ENCODE results near the gene KCNQ1. TPM values are rescaled to one million over a fixed set of nuclear protein-coding genes. Genes with fewer than 3 reads are reported as not detected.

The KCNQ1 gene
- total RNA-seq, 1 experiment from 2014 or later = not detected

DNA sequence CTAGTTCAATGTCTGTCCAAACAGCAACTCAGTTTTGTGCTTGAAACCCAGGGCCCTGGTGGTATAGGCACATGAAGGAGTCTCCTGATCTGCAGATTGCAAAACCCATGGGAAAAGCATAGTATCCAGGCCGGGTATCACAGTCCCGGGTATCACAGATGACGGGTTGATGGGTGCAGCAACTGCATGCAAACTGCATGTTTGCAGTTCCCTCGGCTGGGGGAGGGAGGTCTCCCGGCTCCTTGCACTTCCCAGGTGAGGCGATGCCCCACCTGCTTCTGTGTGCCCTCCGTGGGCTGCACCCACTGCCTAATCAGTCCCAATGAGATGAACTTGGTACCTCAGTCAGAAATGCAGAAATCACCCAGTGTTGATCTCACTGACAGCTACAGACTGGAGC lies 53.9 kb downstream of the KCNQ1 start:
- H3K27ac ChIP-seq = no peak overlapping the region
- DNase-seq = no peak
- no peaks in the 10 kb centered on the region for H3K4me1 ChIP-seq
- H3K9me3 ChIP-seq (replicated peaks) = peaks cover 8% of the 10 kb centered on the region
- H3K27me3 ChIP-seq = no peaks in the 10 kb centered on the region; the same call in 1 of the 2 replicates
- no peak overlapping the region for H3K4me3 ChIP-seq
- no peaks in the 10 kb centered on the region for H3K36me3 ChIP-seq

DNA sequence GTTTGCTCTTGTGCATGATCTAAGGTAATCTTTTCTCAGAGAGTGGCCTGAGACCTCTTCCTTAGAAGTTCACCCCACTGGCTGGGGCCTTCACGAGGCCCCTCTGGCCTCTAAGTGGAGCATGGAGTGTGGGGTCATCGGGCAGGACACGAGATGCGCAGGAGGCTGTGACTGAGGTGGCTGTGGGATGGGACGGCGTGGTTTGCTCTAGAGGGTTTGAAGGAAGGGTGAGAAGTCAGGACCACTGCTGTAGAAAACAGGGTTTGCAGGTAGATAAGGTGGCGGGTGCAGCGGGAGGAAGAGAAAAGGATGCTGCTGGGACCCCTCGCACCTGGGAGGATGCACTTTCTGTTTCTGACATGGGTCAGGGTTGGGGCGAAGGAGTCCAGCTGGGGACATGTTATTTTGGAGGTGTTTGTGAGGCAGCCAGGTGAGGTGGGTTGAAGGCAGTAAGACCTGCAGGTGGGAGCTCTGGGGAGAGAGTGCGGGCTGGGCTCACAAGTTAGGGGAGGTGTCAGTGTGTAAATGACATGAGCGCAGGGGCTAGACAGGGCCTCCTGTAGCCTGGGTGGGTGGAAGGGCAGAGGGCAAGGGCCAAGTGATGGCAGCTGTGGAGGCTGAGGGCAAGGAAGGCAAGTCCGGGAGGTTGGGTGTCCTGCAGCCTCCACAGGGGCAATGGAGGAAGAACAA lies 62.5 kb downstream of the KCNQ1 start:
- no peaks in the 10 kb centered on the region for H3K36me3 ChIP-seq
- H3K4me3 ChIP-seq = no peak overlapping the region
- 0 out of 2 replicates have a peak, but pooled peaks cover 2% of the 10 kb centered on the region for H3K27me3 ChIP-seq
- H3K27ac ChIP-seq = no peak overlapping the region
- no peak for DNase-seq
- no peaks in the 10 kb centered on the region for H3K4me1 ChIP-seq
- H3K9me3 ChIP-seq (replicated peaks) = no peaks in the 10 kb centered on the region

DNA sequence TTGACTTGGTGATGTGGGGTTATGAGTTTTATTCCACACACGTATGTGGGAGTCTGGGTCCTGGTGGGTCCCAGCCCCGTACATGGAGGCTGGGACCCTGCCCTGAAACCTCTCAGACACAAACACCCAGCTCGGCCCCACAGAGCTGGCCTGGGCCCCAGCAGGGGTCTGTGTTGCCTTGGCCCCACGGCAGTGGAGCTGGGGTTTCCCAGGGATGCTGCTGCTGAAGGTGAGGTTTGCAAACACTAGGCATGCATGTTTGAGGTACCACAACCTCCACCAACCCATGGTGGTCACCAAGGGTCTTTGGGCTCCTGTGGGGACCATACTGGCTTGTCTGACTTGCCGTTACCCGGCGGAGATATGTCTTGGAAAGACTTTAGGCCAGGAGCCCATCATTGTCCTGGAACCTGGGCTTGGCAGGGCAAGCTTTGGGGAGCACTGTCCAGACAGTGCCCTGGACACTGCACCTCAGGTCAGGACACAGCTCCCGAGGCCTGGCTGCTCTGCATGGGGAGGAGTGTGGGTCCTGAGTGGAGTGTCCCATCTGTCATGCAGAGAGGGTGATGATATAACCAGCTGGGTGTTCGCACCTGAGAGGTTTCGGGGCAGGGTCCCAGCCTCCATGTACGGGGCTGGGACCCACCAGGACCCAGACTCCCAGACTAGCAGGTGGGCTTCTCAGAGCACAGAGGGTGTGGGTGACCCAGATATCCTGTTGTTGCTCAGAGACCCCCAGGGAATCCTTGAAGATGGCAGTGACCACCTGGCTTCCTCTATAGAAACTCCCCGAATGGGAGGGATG lies 63.3 kb downstream of the KCNQ1 start:
- no peaks in the 10 kb centered on the region for H3K9me3 ChIP-seq (replicated peaks)
- 0 out of 2 replicates have a peak, but pooled peaks cover 2% of the 10 kb centered on the region for H3K27me3 ChIP-seq
- H3K27ac ChIP-seq = no peak overlapping the region
- no peak overlapping the region for H3K4me3 ChIP-seq
- no peaks in the 10 kb centered on the region for H3K4me1 ChIP-seq
- no peak for DNase-seq
- no peaks in the 10 kb centered on the region for H3K36me3 ChIP-seq

DNA sequence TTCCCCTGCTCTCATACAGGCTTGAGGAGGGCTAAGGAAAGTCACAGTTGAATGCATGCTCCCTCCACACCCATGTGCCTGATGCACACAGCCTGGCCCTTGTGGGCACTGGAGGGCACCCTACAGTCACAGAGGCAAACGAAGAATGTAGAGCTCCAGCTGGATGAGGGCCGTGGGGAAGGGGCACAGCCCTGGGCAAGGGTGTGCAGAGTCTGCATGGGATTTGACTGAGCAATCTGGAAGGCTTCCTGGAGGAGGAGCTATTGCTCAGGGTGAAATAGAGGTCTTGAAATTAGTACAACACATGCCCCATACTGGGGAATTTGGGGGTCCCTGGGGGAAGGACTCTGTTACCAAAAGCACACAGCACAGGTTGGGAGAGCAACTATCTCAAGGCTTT lies 64.0 kb downstream of the KCNQ1 start:
- no peaks in the 10 kb centered on the region for H3K4me1 ChIP-seq
- 0 out of 2 replicates have a peak, but pooled peaks cover 2% of the 10 kb centered on the region for H3K27me3 ChIP-seq
- no peak for DNase-seq
- H3K36me3 ChIP-seq = no peaks in the 10 kb centered on the region
- no peak overlapping the region for H3K27ac ChIP-seq
- no peak overlapping the region for H3K4me3 ChIP-seq
- no peaks in the 10 kb centered on the region for H3K9me3 ChIP-seq (replicated peaks)

- H3K36me3 ChIP-seq = no peaks in the 10 kb centered on the region
- DNase-seq = no peak
- H3K4me3 ChIP-seq = no peak overlapping the region
- no peaks in the 10 kb centered on the region for H3K4me1 ChIP-seq
- no peak overlapping the region for H3K27ac ChIP-seq
- 0 out of 2 replicates have a peak, but pooled peaks cover 2% of the 10 kb centered on the region for H3K27me3 ChIP-seq
- no peaks in the 10 kb centered on the region for H3K9me3 ChIP-seq (replicated peaks)
Measured at GRCh38 chr11:2509481-2510001, 64.7 kb downstream of the KCNQ1 start.

GRCh38 chr11:2510626-2511402 lies 66.0 kb downstream of the KCNQ1 start:
- Histone ChIP-seq H3K27ac (no peak overlapping the region), H3K27me3 (0 out of 2 replicates have a peak, but pooled peaks cover 2% of the 10 kb centered on the region), H3K4me1 (no peaks in the 10 kb centered on the region), H3K36me3 (no peaks in the 10 kb centered on the region), H3K9me3 (replicated peaks) (no peaks in the 10 kb centered on the region), H3K4me3 (no peak overlapping the region)
- DNase-seq = no peak

GRCh38 chr11:2511421-2512369 lies 66.9 kb downstream of the KCNQ1 start:
- no peak overlapping the region for H3K27ac ChIP-seq
- no peaks in the 10 kb centered on the region for H3K9me3 ChIP-seq (replicated peaks)
- H3K4me3 ChIP-seq = no peak overlapping the region
- H3K27me3 ChIP-seq = 0 out of 2 replicates have a peak, but pooled peaks cover 2% of the 10 kb centered on the region
- no peaks in the 10 kb centered on the region for H3K36me3 ChIP-seq
- no peak for DNase-seq
- H3K4me1 ChIP-seq = no peaks in the 10 kb centered on the region

- Histone ChIP-seq H3K27ac (no peak overlapping the region), H3K36me3 (no peaks in the 10 kb centered on the region), H3K4me3 (no peak overlapping the region), H3K9me3 (replicated peaks) (no peaks in the 10 kb centered on the region), H3K27me3 (0 out of 2 replicates have a peak, but pooled peaks cover 2% of the 10 kb centered on the region), H3K4me1 (no peaks in the 10 kb centered on the region)
- DNase-seq = no peak
Measured at GRCh38 chr11:2512431-2513407, 67.9 kb downstream of the KCNQ1 start.

GRCh38 chr11:2513441-2513840 lies 68.6 kb downstream of the KCNQ1 start:
- H3K9me3 ChIP-seq (replicated peaks) = no peaks in the 10 kb centered on the region
- no peaks in the 10 kb centered on the region for H3K36me3 ChIP-seq
- DNase-seq = no peak
- no peak overlapping the region for H3K4me3 ChIP-seq
- H3K27ac ChIP-seq = no peak overlapping the region
- no peaks in the 10 kb centered on the region for H3K4me1 ChIP-seq
- 0 out of 2 replicates have a peak, but pooled peaks cover 2% of the 10 kb centered on the region for H3K27me3 ChIP-seq

DNA sequence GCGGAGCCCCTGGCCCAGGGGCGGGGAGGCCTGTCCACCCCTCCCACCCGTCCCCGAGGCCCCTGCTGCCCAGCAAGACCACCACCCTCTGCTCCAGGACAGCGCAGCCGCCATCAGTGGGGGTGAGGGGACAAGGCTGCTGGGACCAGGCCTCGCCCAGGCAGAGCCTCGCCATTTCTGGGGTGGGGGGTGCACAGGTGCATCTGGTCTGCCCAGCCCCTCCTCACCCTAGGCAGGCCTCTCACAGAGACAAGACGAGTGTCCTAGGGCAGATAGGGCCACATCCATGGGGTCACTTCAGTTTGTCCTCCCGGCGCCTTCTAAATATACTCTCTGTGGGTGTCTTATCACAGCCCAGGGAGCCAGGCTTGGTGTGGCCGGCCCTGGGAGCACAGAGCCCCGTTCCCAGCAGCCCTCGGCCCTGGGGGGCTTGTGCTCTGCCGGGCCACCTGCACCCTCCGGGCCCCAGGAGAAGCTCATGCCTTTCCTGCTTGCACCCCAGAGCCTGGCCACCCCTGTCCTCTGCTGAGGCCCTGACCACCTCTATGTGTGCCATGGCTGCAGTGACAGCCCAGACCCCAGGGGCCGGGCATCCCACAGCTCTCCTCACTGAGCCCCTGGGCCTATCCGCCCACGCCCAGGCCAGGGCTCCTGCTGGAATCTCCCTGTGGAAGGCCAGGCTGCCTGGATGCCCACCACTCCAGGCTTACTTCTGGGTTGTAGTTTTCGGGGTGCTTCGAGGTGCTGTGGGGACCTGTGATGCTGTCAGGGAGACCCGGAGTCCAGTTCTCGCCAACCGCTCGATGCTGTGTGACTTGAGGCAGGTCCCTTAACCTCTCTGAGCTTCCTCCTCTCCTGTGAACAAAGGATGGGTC lies 70.8 kb downstream of the KCNQ1 start:
- Histone ChIP-seq H3K27me3 (0 out of 2 replicates have a peak, but pooled peaks cover 2% of the 10 kb centered on the region), H3K9me3 (replicated peaks) (no peaks in the 10 kb centered on the region), H3K36me3 (no peaks in the 10 kb centered on the region), H3K27ac (no peak overlapping the region), H3K4me1 (no peaks in the 10 kb centered on the region), H3K4me3 (no peak overlapping the region)
- peak in 1 of 2 experiments; percentile 0 for DNase-seq

DNA sequence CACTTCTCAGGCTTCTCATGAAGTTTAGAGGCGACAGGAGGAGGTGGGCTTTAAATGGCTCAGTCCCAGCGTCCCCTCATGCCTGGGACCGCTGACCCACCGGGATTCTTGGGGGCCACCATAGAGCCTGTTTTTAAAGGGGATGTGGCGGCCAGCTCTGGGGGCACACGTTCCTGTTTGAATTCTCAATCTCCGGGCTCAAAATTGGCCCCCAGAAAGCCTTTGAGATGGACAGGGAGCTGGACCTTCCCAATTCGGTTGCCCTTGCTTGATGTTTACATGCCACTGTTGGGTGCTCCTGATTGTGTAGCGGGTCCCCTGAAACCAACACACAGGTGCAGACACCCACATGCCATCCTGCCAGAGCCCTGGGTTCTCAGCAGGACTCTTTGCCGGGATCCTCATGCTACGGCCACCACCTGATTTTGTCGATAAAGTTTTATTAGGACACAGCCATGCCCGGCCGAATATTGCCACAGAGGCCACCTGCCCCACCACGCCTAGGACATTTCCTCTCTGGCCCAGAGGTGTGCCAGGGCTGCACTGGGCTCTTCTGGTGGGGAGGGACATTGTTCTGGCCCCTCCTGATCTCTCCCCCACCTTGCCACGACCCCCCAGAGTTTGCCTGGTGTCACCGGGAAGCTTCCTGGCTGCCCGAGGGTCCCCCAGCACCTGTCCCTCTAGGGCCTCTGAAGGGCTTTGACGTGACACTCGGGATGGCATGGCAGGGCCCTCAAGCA lies 71.6 kb downstream of the KCNQ1 start:
- no peak overlapping the region for H3K27ac ChIP-seq
- no peaks in the 10 kb centered on the region for H3K4me1 ChIP-seq
- H3K27me3 ChIP-seq = peaks cover 5% of the 10 kb centered on the region
- no peaks in the 10 kb centered on the region for H3K36me3 ChIP-seq
- DNase-seq = peak in 1 of 2 experiments; percentile 1
- no peak overlapping the region for H3K4me3 ChIP-seq
- H3K9me3 ChIP-seq (replicated peaks) = no peaks in the 10 kb centered on the region
